HG03097 (cell line): ENCODE measurements around the gene OTOF.

Source experiments
- ATAC-seq: cut with Tn5 transposase; IDR thresholded peaks from one replicate; pipeline ENCODE4 v1.9.1; 2021; ENCODE audit not compliant: unreplicated experiment, low FRiP score

The OTOF gene

DNA sequence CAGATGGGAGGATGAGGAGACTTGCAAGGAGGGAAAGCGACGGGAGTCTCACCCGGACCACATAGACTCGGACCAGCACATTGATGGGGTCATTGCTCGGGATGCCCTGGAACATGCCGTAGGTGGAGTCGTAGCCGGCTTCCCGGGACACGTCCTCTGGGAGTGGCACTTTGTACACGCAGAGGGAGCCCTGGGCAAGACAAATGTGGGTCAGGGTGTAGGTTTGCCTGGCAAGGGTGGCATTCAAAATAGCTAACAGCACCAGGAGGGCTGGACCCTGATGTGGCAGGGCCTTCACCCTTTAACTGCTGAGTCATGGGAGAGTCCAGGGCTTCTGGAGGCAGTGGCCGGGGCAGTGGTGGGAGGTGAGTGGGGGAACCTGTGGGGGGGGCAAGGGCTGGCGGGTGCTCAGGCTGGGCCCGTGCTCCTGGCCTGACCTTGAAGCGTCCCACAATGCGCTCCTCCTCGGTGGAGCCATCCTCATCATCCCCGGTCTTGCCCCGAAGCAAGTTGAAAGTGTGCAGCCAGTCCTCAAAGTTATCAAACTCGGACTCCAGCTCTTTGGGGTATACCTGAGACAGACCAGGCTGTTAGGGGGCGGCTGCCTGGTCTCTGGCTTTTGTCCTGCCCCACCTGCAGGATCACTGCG lies 11.1 kb downstream of the OTOF start:
- ATAC-seq: no peak

DNA sequence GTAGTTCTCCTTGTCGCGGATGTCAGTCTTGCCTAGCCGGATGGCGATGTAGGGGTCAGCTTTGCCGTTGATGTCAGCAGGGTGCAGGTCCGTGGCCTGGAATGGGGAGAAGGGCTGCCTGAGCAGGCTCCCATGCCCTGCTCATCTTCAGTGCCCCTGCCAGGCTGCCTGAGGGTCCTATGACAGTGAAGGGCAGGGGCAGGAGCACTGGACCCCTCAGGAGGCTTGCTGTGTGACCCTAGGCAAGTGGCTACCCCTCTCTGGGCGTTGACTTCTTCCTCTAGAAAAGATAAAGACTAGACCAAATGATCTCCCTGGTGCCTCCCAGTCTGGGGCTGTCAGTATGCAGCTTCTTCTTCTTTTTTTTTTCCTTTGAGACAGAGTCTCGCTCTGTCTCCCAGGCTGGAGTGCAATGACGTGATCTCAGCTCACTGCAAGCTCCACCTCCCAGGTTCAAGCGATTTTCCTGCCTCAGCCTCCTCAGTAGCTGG lies 11.9 kb downstream of the OTOF start:
- no peak for ATAC-seq

DNA sequence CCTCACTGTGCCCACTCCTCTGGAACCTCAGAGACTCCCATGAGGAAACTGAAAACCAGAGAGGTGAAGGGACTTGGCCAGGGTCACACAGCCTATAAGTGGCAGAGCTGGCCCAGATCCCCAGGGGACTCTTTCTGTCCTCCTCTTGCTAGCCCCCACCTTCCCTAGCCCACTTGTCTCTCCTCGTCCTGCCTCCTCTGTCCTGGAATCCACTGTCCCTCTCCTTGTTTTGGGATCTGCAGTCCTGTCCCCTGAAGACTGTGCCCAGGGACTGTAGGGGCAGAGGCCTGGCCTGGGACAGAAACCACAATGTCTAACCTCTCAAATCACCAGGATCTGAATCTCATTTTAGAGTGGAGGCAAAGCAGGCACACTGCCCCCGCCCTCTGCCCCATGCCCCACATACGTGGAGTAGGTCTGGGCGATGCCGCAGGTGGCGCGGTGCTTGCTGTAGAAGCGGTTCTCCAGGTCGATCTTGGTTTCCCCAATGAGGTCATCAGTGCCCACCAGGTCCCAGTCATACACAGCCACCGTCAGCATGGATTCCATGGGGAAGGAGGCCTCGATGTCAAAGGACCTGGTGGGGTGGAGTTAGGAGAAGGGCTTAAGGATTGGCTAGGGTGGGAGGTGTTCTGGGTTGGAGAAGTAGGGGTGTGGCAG lies 12.5 kb downstream of the OTOF start:
- no peak for ATAC-seq

- ATAC-seq: no peak
Observed at GRCh38 chr2:26464390-26465265, 13.3 kb downstream of the OTOF start.

- ATAC-seq: no peak
Observed at GRCh38 chr2:26463244-26464192, 14.4 kb downstream of the OTOF start.

- ATAC-seq: no peak
Observed at GRCh38 chr2:26462511-26463243, 15.2 kb downstream of the OTOF start.

- ATAC-seq: no peak
Observed at GRCh38 chr2:26462100-26462499, 15.8 kb downstream of the OTOF start.

GRCh38 chr2:26461601-26462023 lies 16.3 kb downstream of the OTOF start:
- no peak for ATAC-seq

DNA sequence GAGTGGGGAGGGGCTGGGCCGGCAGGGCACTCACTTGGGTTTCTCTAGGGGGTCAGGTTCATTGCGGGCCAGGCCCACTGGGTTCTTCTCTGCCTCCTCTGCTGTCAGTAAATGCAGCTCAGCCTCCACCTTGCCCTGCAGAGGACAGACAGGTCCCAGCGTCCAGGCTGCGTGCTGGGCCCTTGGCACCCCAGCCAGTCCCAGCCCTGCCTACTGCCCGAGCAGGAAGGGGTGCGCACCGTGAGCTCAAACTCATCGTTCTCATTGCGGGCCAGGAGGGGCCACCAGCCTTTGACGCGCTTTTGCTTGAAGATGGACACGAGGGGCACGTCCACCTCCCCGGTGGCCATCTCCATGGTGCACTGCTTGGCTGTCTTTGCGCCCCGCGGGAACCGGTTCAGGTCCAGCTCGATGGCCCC lies 17.3 kb downstream of the OTOF start:
- no peak for ATAC-seq

DNA sequence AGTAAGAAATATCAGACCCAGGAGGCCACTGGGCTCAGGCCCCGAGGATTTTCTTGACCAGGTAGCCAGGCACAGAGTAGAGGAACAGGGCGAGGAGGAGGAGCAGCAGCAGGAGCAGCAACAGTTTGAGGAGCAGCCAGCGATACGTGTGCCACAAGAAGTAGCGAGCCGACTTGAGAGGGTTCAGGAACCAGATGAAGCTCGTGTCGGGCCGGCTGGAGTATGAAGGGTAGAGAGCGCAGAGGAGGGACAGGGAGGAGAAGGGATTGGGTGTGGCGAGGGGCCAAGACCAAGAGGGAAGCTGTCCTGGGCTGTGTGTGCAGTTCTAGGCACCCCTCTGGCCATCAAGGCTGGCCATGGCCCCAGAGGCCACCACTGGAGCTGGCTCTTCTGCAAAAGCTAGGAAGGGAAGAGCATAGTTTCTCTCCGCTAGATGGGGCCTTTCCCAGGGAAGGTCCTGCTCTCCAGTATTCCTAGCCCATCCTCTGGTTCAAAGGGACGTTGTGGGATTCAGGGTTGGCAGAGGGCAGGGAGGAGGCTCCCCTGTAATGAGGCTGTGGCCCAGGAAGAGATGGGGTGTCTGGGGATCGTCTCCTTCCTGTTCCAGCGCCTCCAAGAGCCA lies 17.8 kb downstream of the OTOF start:
- no peak for ATAC-seq

DNA sequence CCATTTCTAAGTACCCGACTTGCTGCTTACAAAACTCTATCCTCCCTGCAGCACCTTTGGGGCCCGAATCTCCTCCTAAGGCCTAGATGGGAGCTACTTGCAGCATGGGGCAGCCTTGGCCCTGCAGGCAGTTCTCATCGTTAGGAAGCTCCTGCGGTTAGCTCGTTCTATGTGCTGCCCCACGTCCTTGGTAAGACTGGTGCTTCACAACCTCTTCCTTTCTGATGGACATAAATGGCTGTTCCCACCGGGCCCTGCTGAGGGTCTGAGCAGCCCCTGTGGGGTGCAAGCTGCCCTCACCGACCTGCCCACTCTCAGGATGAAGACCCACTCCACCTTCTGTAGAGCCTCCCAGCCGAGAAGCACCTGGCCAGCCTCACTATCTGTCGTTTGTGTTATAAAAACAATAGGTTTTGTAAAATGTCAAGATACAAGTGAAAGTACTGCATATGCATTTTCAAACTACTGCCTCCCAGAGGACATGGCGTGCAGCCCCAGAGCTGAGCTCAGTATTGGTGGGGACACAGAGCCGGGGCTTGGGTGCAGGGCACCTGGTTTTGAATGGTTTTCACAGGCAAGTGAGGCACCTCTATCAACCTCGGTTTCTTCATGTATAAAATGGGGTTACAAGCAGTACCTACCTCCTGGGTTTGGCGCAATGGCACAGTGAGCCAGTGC lies 19.4 kb downstream of the OTOF start:
- ATAC-seq: no peak

GRCh38 chr2:26457695-26458364 lies 20.1 kb downstream of the OTOF start:
- no peak for ATAC-seq

DNA sequence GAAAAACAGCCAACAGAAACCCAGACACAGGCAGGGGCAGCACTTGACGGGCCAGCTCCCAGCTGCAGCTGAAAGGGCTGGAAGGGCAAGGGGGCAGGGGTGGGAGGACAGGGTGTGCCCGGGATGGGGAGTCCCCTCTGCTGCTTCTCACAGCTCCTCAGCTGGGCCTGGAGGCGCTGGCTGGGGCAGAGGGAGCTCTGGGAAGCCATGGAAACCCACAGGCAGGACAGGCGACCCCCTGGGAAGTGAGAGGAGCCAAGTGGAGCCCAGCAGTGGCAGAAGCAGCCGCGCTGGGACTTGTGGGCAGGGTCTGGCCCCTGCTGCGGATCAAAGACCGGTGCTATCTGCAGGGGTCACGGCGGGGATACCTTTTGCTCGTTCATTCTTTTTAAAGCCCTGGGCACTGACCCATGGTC lies 20.7 kb downstream of the OTOF start:
- ATAC-seq: no peak

- ATAC-seq: no peak
Observed at GRCh38 chr2:26456440-26457250, 21.3 kb downstream of the OTOF start.

- no peak for ATAC-seq
Observed at GRCh38 chr2:26455670-26456439, 22.1 kb downstream of the OTOF start.

DNA sequence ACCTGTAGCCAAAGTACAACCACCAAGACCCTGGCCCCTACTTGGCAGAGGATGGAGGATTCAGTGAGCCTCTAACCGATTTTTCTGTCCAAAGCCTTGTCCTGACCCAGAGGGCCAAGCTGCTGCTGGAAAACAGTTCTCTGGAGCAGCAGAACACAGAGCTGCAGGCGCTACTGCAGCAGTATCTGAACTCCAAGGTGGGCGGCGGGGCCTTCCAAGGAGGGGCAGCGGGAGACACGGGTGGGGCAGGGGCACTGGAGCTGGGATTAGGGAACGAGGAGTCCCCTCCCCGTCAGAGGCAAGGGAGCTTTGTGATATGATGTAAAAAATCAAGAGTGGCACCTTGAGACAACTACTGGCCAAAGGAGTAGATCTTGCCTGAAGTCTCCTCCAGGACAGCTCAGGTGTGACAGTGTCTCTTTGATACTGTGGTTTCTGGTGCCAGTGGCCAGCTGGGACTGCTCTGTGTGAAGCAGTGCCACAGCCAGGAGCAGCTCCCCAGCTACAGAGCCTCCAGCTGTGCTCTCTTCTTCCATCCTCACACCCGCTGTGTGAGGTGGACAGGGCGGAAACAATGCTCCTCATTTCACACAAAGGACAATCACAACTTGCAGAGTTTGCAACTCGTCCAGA lies 22.8 kb downstream of the OTOF start:
- no peak for ATAC-seq
